LNCAP (cell line): ENCODE data around the gene MED27.

ENCODE experiments used
- CTCF ChIP-seq: fragments of 450-650 bp; IDR thresholded peaks from 2 replicates; pipeline ENCODE4 v1.5.1; 2017; ENCODE audit warnings: mild to moderate bottlenecking

The MED27 gene

GRCh38 chr9:132014218-132014805 lies 65.4 kb downstream of the MED27 start:
- no peak for TF ChIP-seq CTCF

GRCh38 chr9:132012704-132013357 lies 66.8 kb downstream of the MED27 start:
- TF ChIP-seq CTCF = no peak

- no peak for TF ChIP-seq CTCF
These were observed 67.8 kb downstream of the MED27 start for GRCh38 chr9:132011896-132012295.

GRCh38 chr9:132011309-132011708 lies 68.4 kb downstream of the MED27 start:
- TF ChIP-seq CTCF = no peak

GRCh38 chr9:132008855-132009812 lies 70.5 kb downstream of the MED27 start:
- TF ChIP-seq CTCF = no peak

DNA sequence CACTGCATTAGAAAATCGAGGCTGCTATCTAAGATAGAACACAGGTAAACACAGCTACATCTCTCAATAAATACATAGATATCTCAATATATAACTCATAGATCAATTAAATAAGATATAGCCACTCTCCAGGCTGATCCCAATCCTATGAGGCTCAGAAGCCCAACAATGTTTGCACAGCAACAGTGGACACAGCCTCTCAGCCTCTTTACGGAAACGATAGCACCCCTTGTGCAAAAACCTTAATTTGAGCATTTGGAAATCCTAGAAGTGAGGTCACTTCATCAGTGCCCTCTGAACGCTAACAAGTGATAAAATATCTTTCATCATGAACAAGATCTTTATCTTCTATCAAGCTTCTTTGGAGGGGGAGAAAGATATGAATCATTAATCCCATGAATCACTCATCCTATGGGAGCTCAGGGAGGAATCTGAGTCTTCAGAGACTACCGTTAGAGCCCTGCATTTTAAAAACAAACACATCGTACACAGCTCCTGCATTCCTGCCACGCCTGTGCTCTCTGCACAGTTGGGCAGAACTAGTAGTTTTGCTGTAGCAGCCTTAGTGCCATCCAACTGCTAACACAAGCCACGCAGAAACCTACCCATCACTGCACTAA lies 71.4 kb downstream of the MED27 start:
- no peak for TF ChIP-seq CTCF

- no peak for TF ChIP-seq CTCF
These were observed 72.2 kb downstream of the MED27 start for GRCh38 chr9:132007371-132008025.
